Raji (cell line): ENCODE measurements around the gene TLR5.

Experiments used
- POLR2A ChIP-seq: IDR thresholded peaks from 2 replicates; pipeline ENCODE4 v1.6.1; 2011; ENCODE audit warnings: low read depth, low read length, control low read depth; ENCODE audit not compliant: insufficient read depth

The TLR5 gene

DNA sequence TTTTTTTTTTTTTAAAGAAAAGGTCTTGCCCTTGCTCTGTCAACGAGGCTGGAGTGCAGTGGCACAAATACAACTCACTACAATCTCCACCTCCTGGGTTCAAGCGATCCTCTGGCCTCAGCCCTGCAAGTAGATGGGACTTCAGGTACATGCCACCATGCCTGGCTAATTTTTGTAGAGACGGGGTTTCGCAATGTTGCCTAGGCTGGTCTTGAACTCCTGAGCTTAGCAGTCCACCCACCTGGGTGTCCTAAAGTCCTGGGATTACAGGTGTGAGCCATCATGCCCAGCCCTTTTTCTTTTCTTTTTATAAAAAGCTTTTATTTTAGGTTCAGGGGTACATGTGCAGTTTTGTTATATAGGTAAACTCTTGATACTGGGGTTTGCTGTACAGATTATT, 47.2 kb downstream of the TLR5 start:
- no peak for TF ChIP-seq POLR2A

DNA sequence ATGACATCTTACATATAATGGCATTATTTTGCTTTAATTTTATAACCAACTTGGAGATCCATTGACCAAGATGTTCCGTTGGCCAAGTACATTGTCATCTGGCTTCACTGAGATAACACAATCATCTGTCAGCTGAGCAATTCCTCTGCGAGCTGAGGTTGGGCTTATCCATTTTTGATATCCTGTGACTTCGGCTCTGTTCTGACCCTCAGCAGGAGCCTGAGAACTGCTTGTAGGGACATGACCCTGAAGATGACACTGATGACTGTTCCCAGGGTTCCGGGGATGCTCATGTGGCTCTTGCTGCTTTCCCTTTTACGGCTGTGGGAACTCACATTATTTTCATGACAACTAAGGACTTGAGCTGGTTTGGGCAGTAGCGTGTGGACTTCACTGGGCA, 51.2 kb downstream of the TLR5 start:
- no peak for TF ChIP-seq POLR2A

DNA sequence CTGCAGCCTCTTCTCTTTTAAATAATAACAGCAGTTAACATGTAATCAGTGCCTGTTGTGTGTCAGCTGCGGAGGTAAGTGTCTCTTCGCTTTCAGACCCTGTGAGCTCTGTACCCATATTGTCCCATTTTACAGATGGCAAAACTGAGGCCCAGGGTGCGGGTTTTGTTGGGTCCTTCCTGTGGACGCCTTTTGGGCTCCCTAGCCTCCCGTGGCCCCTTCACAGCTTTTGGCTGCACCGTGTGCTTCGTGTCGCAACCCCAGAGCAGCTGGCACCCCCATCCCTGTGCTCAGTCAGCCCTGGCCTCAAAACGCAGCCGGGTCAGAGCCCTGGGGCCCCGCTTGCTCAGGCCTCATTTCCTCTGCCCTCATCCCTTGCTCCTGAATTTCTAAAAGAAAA, 53.8 kb downstream of the TLR5 start:
- no peak for TF ChIP-seq POLR2A

DNA sequence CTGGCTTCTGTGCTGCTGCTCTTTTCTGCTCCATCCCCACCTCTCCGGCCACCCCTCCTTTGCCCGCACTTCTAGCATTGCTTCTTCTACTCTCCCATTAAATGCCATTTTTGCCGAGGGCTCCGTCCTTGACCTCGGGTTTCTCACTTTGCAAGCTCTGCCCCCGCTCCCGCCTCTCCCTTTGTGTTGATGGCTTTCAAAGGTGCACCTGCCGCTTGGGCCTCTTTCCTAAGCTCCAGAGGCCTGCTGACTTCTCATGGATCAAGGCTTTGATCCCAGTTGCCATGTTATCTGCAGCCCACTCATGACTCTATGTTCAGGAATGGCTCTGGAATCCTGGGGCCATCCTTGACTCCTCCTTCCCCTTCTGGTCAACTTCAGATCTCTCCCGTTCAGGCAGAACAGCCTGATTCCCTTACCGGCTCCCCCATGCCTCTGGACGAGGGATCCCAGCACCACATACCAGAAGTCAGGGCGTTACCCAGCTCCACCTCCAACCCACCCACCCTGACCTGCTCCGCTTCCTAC, 54.3 kb downstream of the TLR5 start:
- TF ChIP-seq POLR2A, result no peak

DNA sequence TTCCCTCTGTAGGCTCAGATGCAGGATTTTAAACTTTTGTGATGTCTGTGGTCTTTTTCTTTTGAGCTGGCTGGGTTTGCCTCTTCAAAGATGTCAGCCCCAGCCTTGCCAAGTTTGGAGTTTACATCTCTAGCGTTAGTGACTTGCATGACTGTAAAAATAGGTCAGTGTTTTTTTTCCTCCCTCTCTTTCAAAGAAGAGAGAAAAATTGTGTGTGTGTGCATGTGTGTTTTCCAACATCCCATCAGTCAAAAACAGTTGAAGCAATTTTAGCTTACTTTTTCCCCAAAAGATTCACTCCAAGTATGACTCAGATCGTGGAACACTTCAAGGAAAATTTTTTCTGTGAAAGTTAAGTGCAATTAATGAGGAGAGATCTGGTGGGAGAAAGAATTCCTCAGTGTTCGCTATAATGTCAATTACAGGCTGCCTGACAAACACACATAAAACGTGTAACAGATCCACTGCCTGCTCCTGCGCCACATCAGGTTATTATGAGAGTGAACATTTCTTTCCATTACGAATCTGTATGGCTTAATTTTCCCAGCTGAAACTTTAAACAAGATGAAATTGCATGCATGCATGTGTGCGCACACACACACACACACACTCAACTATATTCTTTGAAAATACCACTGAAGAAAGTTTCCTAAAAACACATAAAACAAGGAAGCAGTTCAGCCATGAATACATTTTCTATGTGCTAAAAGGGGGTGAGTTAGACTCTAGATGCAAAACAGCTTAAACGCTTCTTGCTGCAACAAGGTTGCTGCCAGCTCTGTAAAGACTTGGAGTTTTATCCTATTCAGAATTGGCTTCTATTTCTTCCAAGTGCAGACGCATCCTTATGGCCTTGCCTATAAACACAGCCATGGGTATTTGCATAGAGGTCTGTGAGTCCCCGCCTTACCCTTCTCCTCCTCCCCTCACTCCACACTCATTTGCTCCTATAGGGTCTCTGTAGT, 55.5 kb downstream of the TLR5 start:
- TF ChIP-seq POLR2A, result no peak

DNA sequence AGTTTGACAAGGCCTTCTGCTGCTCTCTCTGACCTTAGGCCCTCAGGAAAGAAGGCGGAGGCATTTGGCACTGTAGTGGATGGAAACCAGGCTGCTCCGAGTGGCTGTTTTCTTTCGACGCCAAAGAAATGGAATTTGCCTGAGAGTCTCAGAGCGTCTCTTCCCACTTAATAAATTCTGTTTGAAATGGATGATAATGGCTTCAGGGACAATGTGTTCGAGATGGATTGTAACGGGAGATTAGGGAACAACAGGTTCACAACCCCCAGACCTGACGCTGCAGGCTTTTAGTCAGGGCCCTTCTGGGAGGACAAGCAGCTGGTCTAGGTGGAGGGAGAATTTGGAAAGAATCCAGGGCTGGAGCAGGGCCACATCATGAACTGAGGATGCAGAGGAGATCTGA, 58.6 kb downstream of the TLR5 start:
- no peak for TF ChIP-seq POLR2A

DNA sequence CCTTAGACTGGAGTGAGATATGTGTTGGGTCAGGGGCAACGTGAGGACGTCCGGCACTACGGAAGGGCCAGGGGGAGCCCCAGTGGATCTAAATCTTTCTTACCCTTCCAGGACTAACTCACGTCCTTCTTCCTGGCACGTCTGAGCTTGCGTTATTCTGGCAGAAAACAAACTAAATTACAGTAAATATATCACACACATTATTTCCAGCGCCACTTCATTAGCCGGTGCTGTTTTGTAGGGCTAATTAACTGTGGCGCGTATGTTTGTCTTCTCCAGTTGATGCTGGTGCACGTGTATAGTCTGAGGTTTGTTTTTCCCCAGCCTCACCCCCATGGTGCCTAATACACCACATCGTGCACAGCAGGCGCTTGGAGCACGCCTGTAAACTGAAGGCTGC, 59.2 kb downstream of the TLR5 start:
- TF ChIP-seq POLR2A, result no peak

DNA sequence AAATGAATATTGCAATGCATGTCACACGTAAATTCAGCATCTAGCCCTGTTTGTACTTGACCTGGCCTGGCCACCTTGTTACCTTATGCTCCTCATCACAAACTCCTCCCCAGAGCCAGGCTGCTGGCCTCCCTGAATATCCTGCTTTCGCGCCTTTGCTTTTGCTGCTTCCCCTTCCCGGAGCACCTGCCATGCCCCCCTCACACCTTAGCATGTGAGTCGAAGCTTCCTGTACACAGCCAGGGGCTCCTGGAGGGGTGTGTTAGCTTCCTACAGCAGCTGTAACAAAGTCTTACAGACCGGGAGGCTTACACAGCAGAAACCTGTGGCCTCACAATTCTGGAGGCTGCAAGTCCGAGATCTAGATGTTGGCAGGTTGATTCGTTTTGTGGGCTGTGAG, 60.1 kb downstream of the TLR5 start:
- no peak for TF ChIP-seq POLR2A

DNA sequence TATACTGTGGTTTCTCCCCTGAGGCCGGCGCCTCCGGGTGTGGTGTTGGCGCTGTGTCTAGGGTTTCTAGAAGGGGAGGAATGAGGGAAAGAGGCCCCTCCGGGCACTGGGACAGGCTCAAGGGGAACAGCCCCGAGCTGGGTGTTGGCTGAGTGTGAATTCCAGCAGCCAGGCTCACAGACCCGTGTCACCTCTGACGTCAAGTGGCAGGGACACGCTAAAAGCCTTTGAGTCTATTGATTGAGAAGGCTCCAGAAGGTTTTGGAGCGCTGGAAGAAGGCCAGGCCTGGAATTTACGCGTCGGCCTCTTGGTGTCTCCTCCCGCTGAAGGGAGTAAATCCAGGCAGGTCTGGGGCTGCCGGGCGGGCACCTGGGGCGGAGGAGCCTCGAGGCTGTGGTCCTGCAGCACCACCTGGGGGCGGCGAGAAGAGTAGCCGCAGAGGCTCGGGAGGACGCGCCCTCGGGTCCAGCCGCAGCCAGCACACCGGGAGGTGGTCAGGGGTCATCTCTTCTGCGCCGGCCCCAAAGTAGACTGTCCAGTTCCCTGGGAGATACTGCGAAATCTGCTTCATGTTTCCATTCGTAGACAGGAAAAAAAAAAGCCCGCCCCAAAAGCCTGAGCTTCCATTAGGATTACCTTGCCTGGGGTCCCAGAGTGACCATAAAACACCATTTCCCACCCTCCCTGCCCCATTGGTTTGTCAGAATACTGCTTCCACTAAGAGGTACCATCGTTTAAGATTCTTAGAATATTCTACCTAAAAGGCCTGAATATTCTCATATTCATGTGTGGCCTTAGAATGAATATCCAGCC, 61.7 kb downstream of the TLR5 start:
- no peak for TF ChIP-seq POLR2A

DNA sequence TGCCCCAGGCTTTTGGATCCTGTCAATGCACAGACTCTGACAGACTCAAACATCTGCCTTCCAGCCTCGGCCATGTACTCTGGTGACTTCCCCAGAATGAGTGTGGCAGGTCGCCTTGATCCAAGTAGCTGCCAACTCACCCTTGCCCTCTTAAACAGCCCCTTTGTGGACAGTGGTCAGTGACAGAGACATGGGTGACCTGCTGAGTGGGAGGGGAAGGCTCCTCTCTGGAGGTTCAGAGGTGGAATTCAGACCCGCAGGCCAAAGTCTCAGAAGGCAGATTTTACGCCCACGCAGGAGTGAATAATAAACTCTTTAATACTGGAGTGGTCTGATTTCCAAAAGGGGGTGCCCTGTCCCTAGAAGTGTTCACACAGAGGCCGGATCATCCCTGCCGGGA, 63.5 kb downstream of the TLR5 start:
- TF ChIP-seq POLR2A, result no peak

DNA sequence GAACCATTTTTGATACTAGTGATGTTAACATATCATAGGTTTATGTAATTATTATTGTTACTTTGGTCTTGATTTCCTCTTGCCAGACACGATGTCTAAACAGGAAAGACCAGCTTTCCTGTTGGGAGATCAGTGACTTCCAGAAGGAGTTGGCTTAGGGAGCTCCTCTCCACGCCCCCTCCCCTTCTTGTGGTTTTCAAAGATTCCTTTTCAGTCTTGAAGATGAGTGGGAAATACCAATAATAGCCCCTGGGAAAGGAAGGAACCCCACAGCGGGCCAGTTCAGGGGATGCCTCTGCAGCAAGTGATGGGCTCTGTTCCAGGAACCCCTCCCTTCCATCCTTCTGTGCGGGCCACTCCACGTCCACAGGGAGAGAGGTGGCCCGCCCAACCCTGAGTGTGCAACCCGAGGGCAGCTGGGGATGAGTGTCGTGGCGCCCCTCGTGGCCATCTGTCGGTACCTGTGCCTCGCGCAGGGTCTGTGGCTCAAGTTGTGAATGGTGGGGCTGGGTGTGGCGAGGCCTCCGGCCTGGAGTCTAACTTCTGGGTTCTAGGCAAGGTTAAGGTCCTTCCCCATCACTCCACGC, 65.7 kb downstream of the TLR5 start:
- TF ChIP-seq POLR2A, result no peak

DNA sequence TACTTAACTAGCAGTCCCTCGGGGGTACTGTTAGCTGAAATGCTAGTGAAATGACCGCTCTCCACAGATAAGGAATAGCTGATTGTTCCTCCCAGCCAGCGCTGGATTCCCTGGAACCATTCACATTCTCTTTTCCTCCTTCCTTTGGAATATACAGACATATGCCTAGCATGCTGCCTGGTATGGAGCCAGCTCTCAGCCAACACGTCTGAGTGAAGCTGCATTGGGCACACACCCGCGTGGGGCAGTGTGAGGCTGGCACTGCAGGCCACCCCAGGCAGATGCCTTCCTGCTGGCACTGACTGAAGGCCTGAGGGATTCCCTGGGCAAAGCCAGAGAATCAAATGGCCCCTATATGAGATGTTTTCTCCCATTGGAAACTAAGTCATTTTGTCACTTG, 66.7 kb downstream of the TLR5 start:
- TF ChIP-seq POLR2A, result no peak

DNA sequence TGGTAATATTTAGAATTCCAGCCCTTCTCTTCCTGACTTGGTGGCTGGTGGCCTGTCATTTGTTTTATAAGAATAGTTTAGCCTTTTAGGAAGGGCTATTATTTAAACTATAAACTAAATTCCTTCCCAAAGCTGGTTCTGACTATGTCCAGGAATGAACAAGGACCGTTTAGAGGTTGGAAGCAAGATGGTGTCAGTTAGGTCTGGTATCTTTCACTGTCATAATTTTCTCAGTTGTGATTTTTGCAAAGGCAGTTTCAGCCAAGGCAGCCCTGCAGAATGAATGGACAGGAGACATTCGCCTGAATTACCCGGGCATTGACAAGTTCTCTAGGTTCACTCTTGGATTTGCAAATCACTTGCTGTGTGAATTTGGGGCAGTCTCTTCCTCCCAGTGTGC, 67.2 kb downstream of the TLR5 start:
- no peak for TF ChIP-seq POLR2A

DNA sequence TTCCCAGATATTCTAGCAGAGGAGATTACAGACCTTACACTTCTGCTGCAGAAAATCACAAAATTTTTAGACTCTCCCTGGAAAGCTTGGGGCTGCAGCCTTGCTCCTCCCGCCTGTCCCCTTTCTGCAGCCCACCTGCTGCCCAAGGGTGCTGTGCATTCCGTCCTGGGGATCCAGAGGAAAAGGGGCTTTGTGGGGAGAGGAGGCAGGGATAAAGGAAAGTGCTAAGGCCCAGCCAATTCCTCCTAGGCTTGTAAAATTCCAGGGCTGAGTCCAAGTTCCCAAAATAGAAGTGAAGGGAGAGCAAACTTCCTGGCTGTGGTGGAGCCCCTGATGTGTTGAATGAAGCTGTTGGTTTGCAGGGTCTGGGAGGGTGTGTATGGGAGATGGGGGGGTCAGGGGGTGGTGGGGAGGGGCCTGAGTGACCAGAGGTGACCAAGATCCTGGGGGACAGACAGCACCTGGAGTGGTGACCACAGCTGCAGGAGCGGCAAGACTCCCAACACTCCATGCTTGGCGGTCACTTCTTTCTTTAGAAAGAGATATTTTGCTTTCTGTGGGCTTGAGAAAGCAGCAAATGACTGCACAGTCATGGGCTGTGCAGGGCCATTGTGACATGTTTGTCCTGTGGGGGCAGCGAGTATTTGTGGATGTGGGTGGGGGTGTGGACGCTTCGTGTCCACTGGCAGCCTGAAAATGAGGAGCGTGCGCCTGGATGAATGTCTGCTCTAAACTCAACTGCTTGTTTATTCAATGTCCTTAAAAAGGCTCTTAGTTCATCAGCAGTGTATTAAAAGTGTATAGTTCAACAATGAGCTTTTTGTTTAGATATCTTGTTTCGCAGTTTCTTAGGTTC, 68.4 kb downstream of the TLR5 start:
- no peak for TF ChIP-seq POLR2A
